ENCODE measurements around the gene OR2M3. TPM values are rescaled to one million over a fixed set of nuclear protein-coding genes. Genes with fewer than 3 reads are reported as not detected.

OR2M3 gene
- total RNA-seq, 2 experiments from 2014 or later: not detected

Other genes with a start within 250 kb of the OR2M3 start
- not detected for gene OR2L8, start 248.4 kb upstream of the OR2M3 start, total RNA-seq
- not detected for gene OR2AK2, start 232.0 kb upstream of the OR2M3 start, total RNA-seq
- gene OR2L5, start 183.6 kb upstream of the OR2M3 start, total RNA-seq: not detected
- gene OR2L2, start 167.2 kb upstream of the OR2M3 start, total RNA-seq: under 1 TPM in 1 of 2 experiments, not detected in 1; 0.06 TPM
- not detected for gene OR2L3, start 150.4 kb upstream of the OR2M3 start, total RNA-seq
- not detected for gene OR2L13, start 102.1 kb upstream of the OR2M3 start, total RNA-seq
- gene OR2M5, start 52.1 kb upstream of the OR2M3 start, total RNA-seq: not detected
- not detected for gene OR2M2, start 22.4 kb upstream of the OR2M3 start, total RNA-seq
- gene OR2M4, start 34.2 kb downstream of the OR2M3 start, total RNA-seq: not detected
- not detected for gene OR2T33, start 80.7 kb downstream of the OR2M3 start, total RNA-seq
- not detected for gene OR2T12, start 106.2 kb downstream of the OR2M3 start, total RNA-seq
- gene OR2M7, start 127.3 kb downstream of the OR2M3 start, total RNA-seq: not detected
- not detected for gene OR14C36, start 151.5 kb downstream of the OR2M3 start, total RNA-seq
- not detected for gene OR2T4, start 164.4 kb downstream of the OR2M3 start, total RNA-seq
- gene OR2T6, start 178.5 kb downstream of the OR2M3 start, total RNA-seq: not detected
- not detected for gene OR2T1, start 205.8 kb downstream of the OR2M3 start, total RNA-seq
- gene OR2T2, start 248.4 kb downstream of the OR2M3 start, total RNA-seq: not detected

Data from activated CD8-positive, alpha-beta memory T cell treated with anti-CD3 and anti-CD28 coated beads for 36 hours (primary cell).